ENCODE measurements around the gene ZBTB38.

ZBTB38 gene

DNA sequence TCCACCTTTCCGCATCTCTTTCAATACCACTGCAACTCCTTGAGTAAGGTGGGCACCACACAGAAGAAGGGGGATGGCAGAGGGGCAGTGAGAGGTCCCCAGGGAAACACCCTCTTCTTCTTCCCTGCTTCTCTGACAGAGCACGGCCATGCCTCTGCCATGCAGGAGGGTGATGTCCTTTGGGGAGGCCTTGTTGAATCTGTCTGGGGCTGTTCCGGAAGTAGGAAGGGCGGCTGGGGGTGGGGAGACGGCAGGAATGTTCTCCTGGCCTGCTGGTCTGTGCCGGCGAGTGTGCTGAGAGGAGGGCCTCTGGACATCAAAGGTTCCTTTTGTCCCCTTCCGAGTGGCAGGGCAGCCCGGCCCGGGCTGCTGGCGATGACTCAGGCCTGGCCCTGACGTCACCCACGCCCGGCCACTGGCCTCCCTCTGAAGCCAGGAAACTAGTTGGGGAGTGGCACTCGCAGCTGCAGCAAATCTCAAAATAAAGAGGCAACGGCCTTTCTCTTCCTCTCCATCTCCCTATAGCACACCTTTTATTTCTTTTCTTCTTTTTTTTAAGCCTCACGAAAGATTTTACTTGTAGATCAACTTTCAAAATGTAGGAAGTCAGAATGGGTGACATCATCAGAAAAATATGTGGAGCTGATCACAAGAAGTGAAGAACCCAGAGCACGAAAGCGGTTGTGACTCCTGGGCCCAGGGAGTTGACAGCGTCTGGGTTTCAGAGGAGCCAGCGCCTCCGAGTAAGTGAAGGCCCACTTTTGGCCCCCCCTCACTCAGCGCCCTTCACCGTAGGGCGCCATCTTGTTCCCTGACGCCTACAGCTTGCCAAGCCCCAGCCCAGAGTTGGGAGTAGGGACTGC lies at the start of gene ZBTB38:
ZBTB38 (plus strand) TSS at position 443 of the 863 bp plus-strand sequence. CDS start 73,885 bp downstream, outside the sequence.
- no peak for DNase-seq

DNA sequence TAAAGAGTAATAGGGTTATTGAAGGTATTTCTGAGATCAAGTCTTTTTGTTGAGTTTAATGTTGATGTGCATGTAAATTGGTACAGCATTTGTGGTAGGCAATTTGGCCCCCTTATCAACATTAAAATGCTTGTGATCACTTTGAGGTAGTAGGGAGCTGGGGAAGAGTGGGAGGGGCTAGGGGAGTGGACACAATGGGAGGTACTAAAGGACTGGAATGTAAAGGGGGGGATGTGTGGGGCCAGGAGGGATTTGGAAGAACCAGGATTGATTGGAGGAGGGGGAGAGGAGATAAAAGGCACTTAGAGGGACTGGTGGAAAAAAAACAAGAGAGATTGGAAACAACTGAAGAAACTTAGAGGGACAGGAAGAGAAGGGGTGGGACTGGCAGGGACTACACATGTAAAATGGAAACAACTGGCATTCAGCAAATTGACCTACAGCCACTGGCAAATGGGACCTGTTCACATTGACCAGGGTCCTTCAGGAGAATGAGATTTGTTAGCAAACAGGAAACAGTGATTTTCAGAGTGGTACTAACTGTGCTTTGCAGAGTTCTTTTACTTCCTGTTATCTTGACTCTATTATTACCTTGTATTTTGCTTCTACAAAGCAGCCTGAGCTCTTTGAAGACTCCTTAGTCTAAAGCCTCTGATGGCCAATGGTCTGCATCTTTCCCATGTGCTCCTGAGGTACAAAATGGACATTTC lies 47.8 kb upstream of the ZBTB38 start:
- no peak for DNase-seq

- DNase-seq, result no peak
These were observed 47.2 kb upstream of the ZBTB38 start for GRCh38 chr3:141321109-141321497.

- no peak for DNase-seq
These were observed 44.2 kb upstream of the ZBTB38 start for GRCh38 chr3:141323936-141324704.

DNA sequence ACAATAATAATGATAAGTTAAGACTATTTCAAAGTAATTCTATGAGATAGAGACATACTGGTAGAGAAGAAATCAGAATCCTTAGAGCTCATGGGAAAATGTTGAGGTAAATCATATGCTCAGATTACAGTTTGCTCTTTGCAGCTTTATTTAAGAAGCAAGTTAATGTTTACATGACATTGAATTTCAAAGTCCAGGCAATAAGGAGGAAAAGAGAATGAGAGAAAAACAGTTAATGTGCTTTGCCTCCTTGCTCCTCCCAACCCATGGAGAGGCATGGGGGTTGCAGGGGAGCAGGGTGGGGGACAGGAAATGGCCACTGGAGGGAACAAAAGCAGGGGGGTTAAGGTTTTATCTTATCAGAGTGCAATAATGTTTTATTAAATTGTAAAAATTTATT lies 42.2 kb upstream of the ZBTB38 start:
- DNase-seq, result no peak

DNA sequence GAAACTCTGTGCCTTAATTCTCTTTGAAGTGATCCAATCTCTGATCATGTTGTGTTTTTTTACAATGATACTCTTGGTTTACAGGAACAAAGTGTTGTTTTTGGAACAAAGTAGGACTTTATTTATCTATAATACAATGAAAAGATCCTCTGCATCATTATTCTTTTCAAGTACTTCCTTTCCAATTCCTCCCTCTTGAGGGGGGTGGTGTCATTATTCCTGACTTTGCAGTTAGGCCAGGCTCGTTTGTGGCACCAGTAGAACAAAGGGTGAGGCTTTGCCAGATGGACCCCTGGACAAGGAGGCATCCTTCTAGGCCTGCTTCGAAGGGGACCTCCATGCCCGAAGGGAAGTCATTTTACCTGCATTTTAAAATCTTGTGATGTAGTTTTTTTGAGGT lies 41.7 kb upstream of the ZBTB38 start:
- DNase-seq, result no peak

DNA sequence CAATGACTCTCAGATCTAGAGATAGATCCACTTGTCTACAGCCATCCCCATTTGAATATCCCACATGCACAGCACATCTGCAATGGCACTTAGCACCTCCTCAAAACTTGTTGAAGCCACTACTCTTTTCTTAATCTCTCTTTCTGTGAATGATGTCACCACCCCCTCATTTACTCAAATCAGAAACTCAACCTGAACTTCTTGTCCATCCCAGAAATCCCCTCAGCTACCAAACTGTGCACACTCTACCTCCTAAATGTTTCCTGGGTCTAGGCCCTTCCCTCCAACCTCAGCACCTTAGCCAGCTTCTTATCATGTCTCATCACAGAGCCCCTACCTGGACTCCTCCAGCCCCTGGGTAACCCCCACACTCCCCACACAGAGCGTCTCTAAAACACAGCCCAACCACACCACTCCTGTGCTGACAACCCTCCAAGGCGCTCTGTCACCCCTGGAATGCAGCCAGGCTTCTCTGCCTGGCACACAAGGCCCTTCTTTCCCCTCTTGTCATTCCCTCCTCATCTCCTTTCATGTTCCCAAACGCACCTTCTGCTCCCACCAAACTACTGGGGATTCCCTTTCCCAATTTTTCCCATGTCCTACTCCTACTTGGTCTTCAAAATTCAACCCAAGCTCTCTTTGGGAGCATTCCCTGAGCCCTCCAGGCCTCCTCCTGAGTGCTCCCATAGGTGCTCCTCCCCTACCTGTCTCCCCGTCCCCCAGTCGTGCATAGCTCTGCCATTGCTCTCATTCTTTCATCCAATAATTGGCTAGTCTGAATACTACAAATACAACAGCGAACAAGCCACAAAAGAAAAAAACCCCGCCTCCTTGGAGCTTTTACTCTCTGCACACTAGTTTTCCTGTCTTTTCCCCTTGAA lies 39.8 kb upstream of the ZBTB38 start:
- DNase-seq, result no peak

DNA sequence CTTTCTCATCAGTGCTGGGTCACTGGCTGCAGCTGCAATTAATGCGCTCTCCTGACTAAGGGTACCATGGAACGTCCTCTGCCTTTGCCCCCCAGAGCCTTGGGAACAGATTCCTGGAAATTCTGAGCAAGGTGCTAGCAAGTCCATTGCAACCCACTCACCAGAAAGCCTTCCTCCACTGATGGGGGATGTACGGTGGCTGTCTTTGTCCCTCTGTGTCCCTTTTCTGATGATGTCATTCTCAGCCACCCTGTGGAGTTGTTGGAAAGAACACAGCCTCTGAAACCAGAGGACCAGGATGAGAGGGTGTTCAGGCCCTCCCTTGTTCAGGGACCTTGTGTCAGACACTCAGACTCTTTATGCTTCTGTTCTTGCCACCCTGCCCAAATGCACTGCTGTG lies 38.1 kb upstream of the ZBTB38 start:
- no peak for DNase-seq

DNA sequence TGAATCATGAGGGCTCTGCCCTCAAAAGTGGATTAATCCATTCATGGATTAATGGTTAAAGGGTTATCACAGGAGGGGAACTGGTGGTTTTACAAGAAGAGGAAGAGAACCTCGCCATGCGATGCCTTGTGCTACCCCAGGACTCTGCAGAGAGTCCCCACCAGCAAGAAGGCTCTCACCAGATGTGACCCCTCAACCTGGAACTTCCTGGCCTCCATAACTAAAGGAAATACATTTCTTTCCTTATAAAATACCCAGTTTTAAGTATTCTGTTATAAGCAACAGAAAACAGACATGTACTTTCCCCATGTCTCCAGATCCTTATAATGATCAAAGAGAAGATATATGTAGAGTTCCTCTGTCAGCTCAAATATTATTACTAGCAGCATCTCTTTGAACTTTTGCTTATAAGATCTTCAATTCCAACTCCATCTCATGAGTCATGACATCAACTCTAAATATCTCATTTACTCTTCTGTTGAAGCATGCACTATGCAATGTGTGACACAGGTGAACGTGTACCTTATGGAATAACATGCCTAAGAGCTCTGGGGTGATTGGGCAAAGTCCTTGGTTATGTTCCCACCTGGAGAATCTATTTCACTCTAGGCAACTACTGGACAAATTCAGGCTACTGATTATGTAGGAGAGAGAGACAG lies 37.5 kb upstream of the ZBTB38 start:
- no peak for DNase-seq

GRCh38 chr3:141331377-141332318 lies 36.7 kb upstream of the ZBTB38 start:
- no peak for DNase-seq

- no peak for DNase-seq
These were observed 35.9 kb upstream of the ZBTB38 start for GRCh38 chr3:141332416-141332815.

DNA sequence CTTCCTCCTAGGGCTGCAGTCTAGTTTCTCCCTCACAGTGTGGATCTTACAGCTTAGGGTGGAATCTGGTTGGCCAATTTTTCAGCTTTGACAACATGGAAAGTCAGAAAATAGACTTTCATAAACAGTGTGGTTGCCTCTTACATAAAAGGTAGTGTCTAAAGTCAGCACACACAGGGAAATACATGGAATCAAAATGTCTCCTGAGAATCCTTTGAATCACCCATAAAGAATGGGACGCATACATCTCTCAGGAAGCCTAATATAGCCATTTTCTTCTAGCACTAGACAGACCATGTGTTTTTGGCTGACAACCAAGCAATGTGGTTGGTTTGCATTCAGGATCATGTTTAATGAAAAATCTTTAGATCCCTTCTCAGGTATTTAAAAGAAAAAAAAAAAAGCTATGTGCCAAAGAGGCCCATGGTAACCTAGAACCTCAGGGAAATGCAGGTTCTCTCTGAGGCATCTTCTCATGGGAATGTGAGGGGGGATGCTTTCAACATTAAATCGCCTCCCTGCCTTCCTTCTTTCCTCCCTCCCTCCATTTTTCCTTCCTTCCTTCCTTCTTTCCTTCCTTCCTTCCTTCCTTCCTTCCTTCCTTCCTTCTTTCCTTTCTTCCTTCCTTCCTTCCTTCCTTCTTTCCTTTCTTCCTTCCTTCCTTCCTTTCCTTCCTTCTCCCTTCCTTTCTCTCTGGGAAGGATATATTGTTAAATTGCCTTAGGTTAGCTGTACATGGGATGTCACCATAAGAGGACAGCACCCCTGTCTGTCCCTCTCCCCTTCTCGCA lies 34.3 kb upstream of the ZBTB38 start:
- no peak for DNase-seq

- no peak for DNase-seq
These were observed 33.6 kb upstream of the ZBTB38 start for GRCh38 chr3:141334627-141335250.

GRCh38 chr3:141335531-141336061 lies 32.7 kb upstream of the ZBTB38 start:
- no peak for DNase-seq

GRCh38 chr3:141336672-141337522 lies 31.4 kb upstream of the ZBTB38 start:
- DNase-seq, result no peak

- no peak for DNase-seq
These were observed 30.8 kb upstream of the ZBTB38 start for GRCh38 chr3:141337523-141337854.

DNA sequence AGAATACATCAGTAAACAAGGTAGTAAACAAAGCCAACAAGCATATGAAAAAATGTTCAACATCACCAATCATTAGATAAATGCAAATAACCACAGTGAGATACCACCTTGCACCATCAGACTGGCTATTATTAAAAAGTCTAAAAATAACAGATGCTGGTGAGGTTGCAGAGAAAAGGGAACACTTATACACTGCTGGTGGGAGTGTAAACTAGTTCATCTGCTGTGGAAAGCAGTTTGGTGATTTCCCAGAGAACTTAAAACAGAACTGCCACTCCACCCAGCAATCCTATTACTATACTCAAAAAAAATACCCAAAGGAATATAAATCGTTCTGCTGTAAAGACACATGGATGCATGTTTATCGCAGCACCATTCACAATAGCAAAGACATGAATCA lies 30.3 kb upstream of the ZBTB38 start:
- DNase-seq, result no peak

GRCh38 chr3:141338881-141339280 lies 29.4 kb upstream of the ZBTB38 start:
- DNase-seq, result no peak
